ENCODE data around the gene PPFIA4.

The PPFIA4 gene

DNA sequence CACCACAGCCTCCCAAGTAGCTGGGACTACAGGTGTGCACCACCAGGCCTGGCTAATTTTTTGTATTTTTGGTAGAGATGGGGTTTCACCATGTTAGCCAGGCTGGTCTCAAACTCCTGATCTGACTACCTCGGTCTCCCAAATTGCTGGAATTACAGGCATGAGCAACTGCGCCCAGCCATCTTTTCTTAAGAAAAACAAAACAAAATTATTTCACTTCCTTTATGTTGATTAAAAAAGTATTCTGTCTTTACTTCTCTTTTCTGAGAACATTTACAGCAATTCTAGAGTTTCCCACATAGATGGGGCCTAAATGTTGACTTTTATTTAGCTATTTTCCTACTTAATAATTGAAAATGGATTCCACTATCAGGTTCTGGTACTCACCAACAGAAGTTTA is 36.4 kb upstream of the PPFIA4 start:
- no peak overlapping the region for H2BK120ac ChIP-seq (ENCODE audit: insufficient read depth, low read length, poor library complexity)
- H2AK5ac ChIP-seq (ENCODE audit: low read length), result no peak overlapping the region
- H2BK5ac ChIP-seq (ENCODE audit: low read depth, low read length, poor library complexity), result no peak overlapping the region
- H3K27ac ChIP-seq (ENCODE audit: low read depth, low read length), result no peak overlapping the region
- H3K9ac ChIP-seq (ENCODE audit: low read length), result no peak overlapping the region
- H3K18ac ChIP-seq (ENCODE audit: low read length), result no peak overlapping the region
- H2BK12ac ChIP-seq (ENCODE audit: low read length), result no peak overlapping the region
- H3K4ac ChIP-seq (ENCODE audit: low read depth, low read length), result no peak overlapping the region
- no peaks in the 10 kb centered on the region for H3K79me1 ChIP-seq (ENCODE audit: low read length)
- H3K14ac ChIP-seq (ENCODE audit: low read length), result no peak overlapping the region
- no peaks in the 10 kb centered on the region for H3K27me3 ChIP-seq (ENCODE audit: insufficient read depth, low read length)
- no peaks in the 10 kb centered on the region for H3K4me1 ChIP-seq (ENCODE audit: control insufficient read depth in 1 of 2, insufficient read depth in 2 of 2, low read length in 2 of 2)
- H3K4me3 ChIP-seq (ENCODE audit: low read depth, low read length), result no peak overlapping the region
- no peak overlapping the region for H4K8ac ChIP-seq (ENCODE audit: low read depth, low read length)
- H4K91ac ChIP-seq (ENCODE audit: low read depth, low read length), result no peak overlapping the region
- no peak for DNase-seq
- no peaks in the 10 kb centered on the region for H3K9me3 ChIP-seq (ENCODE audit: insufficient read depth, low read depth, low read length)
- H3K4me2 ChIP-seq (ENCODE audit: low read length), result no peak overlapping the region
- no CpG with 5 or more reads among the region's 2 CpGs for WGBS (ENCODE audit: extremely low coverage, insufficient coverage, insufficient read length)
- H2AFZ ChIP-seq (ENCODE audit: insufficient read depth, low read length, poor library complexity), result no peak overlapping the region
- no peaks in the 10 kb centered on the region for H3K36me3 ChIP-seq (ENCODE audit: control insufficient read depth in 1 of 2, insufficient read depth in 2 of 2, low read length in 2 of 2)
- no peaks in the 10 kb centered on the region for H3K79me2 ChIP-seq (ENCODE audit: control insufficient read depth, insufficient read depth, low read length, poor library complexity)
- H4K12ac ChIP-seq (ENCODE audit: low read depth, low read length), result no peak overlapping the region
- no peak overlapping the region for H3K23ac ChIP-seq (ENCODE audit: low read length)

DNA sequence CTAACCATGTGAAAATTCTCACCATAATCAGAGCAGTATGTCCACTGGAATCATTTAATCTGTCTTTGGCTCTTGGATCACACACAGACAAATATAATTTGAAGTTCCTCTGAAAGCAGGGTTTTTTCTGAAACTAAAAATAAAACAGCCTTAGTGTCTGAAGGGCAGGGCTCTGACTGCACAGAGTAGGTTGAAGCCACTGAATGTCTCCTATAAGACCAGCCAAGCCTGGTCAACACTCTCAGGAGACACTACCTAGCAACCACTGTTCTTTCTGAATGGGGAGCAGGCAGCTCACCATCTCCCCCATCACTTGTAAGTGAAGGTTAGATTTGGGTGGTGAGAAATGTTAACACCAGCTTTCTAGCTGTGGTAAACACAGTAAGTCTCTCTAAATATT is 35.2 kb upstream of the PPFIA4 start:
- Histone ChIP-seq H3K4me3 (ENCODE audit: low read depth, low read length) (no peak overlapping the region), H4K91ac (ENCODE audit: low read depth, low read length) (no peak overlapping the region), H3K18ac (ENCODE audit: low read length) (no peak overlapping the region), H3K9ac (ENCODE audit: low read length) (no peak overlapping the region), H2BK120ac (ENCODE audit: insufficient read depth, low read length, poor library complexity) (no peak overlapping the region), H2BK12ac (ENCODE audit: low read length) (no peak overlapping the region), H3K27ac (ENCODE audit: low read depth, low read length) (no peak overlapping the region), H3K36me3 (ENCODE audit: control insufficient read depth in 1 of 2, insufficient read depth in 2 of 2, low read length in 2 of 2) (no peaks in the 10 kb centered on the region), H2AK5ac (ENCODE audit: low read length) (no peak overlapping the region), H4K8ac (ENCODE audit: low read depth, low read length) (no peak overlapping the region), H3K9me3 (ENCODE audit: insufficient read depth, low read depth, low read length) (no peaks in the 10 kb centered on the region), H4K12ac (ENCODE audit: low read depth, low read length) (no peak overlapping the region), H3K23ac (ENCODE audit: low read length) (no peak overlapping the region), H3K4ac (ENCODE audit: low read depth, low read length) (no peak overlapping the region), H3K27me3 (ENCODE audit: insufficient read depth, low read length) (no peaks in the 10 kb centered on the region), H3K79me1 (ENCODE audit: low read length) (no peaks in the 10 kb centered on the region), H3K14ac (ENCODE audit: low read length) (no peak overlapping the region), H3K4me1 (ENCODE audit: control insufficient read depth in 1 of 2, insufficient read depth in 2 of 2, low read length in 2 of 2) (no peaks in the 10 kb centered on the region), H2AFZ (ENCODE audit: insufficient read depth, low read length, poor library complexity) (no peak overlapping the region), H2BK5ac (ENCODE audit: low read depth, low read length, poor library complexity) (no peak overlapping the region), H3K4me2 (ENCODE audit: low read length) (no peak overlapping the region), H3K79me2 (ENCODE audit: control insufficient read depth, insufficient read depth, low read length, poor library complexity) (no peaks in the 10 kb centered on the region)
- no peak for DNase-seq

DNA sequence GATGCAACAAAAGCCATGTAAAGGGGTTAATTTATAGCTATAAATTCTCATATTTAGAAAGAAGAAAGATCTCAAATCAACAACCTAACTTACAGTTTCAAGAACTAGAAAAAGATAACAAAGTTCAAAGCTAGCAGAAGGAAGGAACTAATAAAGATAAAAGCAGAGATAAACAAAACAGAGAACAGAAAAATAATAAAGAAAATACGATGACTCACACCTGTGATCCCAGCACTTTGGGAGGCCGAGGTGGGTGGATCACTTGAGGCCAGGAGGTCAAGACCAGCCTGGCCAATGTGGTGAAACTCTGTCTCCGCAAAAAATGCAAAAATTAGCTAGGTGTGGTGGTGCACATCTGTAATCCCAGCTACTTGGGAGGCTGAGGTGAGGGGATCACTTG is 31.5 kb upstream of the PPFIA4 start:
- H3K4me3 ChIP-seq (ENCODE audit: low read depth, low read length), result no peak overlapping the region

DNA sequence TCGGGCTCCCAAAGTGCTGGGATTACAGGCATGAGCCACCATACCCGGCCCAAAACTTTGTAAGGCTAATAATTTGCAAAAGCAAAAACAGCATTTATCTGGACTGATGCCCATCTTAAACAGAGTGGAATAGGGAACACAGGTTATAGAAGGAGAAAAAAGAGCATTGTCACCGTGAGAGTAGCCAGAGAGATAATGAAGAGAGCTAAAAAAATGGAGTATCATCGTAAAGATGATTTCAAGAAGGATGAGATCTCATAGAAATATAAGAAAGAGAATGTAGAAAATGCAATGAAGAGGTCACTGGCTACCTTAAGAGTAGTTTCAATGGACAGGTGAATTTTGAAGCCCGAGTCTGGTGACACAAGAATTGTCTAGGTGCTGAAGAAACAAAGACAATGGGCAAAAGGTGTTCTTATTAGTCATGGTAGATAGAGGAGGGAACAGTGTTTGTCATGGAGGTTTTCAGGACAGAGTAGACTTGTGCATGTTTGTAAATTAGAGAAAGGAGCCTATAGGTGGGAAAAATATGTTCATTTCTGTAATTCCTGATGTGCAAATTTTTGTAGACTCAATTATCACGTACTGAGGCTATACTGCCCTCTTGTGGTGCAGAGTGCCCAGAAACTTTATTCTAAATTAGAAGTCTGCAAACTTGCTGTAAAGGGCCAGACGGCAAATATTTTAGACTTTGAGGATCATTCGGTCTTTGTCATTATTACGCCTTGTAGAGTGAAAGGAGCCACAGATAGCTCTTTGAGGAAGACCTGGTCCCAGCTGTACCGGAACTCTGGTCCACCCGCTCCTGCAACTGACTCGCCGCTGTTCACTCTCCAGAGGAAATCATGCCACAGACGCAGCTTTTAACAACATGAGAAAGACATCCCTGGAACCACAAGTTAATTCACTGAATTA is 27.2 kb upstream of the PPFIA4 start:
- Histone ChIP-seq H3K14ac (ENCODE audit: low read length) (no peak overlapping the region), H3K23ac (ENCODE audit: low read length) (no peak overlapping the region), H2BK120ac (ENCODE audit: insufficient read depth, low read length, poor library complexity) (no peak overlapping the region), H3K36me3 (ENCODE audit: control insufficient read depth in 1 of 2, insufficient read depth in 2 of 2, low read length in 2 of 2) (no peaks in the 10 kb centered on the region), H3K79me1 (ENCODE audit: low read length) (no peaks in the 10 kb centered on the region), H3K4me1 (ENCODE audit: control insufficient read depth in 1 of 2, insufficient read depth in 2 of 2, low read length in 2 of 2) (no peaks in the 10 kb centered on the region), H2BK5ac (ENCODE audit: low read depth, low read length, poor library complexity) (no peak overlapping the region), H3K9me3 (ENCODE audit: insufficient read depth, low read depth, low read length) (no peaks in the 10 kb centered on the region), H3K27me3 (ENCODE audit: insufficient read depth, low read length) (no peaks in the 10 kb centered on the region), H4K8ac (ENCODE audit: low read depth, low read length) (no peak overlapping the region), H3K4me3 (ENCODE audit: low read depth, low read length) (no peak overlapping the region), H3K27ac (ENCODE audit: low read depth, low read length) (no peak overlapping the region), H4K91ac (ENCODE audit: low read depth, low read length) (no peak overlapping the region), H2BK12ac (ENCODE audit: low read length) (no peak overlapping the region), H4K12ac (ENCODE audit: low read depth, low read length) (no peak overlapping the region), H2AFZ (ENCODE audit: insufficient read depth, low read length, poor library complexity) (no peak overlapping the region), H3K79me2 (ENCODE audit: control insufficient read depth, insufficient read depth, low read length, poor library complexity) (no peaks in the 10 kb centered on the region), H3K9ac (ENCODE audit: low read length) (no peak overlapping the region), H3K4ac (ENCODE audit: low read depth, low read length) (no peak overlapping the region), H2AK5ac (ENCODE audit: low read length) (no peak overlapping the region), H3K4me2 (ENCODE audit: low read length) (no peak overlapping the region), H3K18ac (ENCODE audit: low read length) (no peak overlapping the region)
- DNase-seq, result peak; percentile 39 to 91
- no CpG with 5 or more reads among the region's 14 CpGs for WGBS (ENCODE audit: extremely low coverage, insufficient coverage, insufficient read length)

More for the DNA sequence above, 31.5 kb upstream of the PPFIA4 start:
- no peaks in the 10 kb centered on the region for H3K4me1 ChIP-seq (ENCODE audit: control insufficient read depth in 1 of 2, insufficient read depth in 2 of 2, low read length in 2 of 2)
- H3K27me3 ChIP-seq (ENCODE audit: insufficient read depth, low read length), result no peaks in the 10 kb centered on the region
- H3K4me2 ChIP-seq (ENCODE audit: low read length), result no peak overlapping the region
- H3K18ac ChIP-seq (ENCODE audit: low read length), result no peak overlapping the region
- WGBS (ENCODE audit: extremely low coverage, insufficient coverage, insufficient read length), result no CpG with 5 or more reads among the region's 3 CpGs
- H2BK5ac ChIP-seq (ENCODE audit: low read depth, low read length, poor library complexity), result no peak overlapping the region
- no peak overlapping the region for H4K12ac ChIP-seq (ENCODE audit: low read depth, low read length)
- H3K23ac ChIP-seq (ENCODE audit: low read length), result no peak overlapping the region
- no peak overlapping the region for H4K91ac ChIP-seq (ENCODE audit: low read depth, low read length)
- H3K79me2 ChIP-seq (ENCODE audit: control insufficient read depth, insufficient read depth, low read length, poor library complexity), result no peaks in the 10 kb centered on the region
- no peak overlapping the region for H2AFZ ChIP-seq (ENCODE audit: insufficient read depth, low read length, poor library complexity)
- DNase-seq, result no peak
- no peak overlapping the region for H2AK5ac ChIP-seq (ENCODE audit: low read length)
- H3K9ac ChIP-seq (ENCODE audit: low read length), result no peak overlapping the region
- no peak overlapping the region for H2BK120ac ChIP-seq (ENCODE audit: insufficient read depth, low read length, poor library complexity)
- H3K79me1 ChIP-seq (ENCODE audit: low read length), result no peaks in the 10 kb centered on the region
- H3K27ac ChIP-seq (ENCODE audit: low read depth, low read length), result no peak overlapping the region
- H3K9me3 ChIP-seq (ENCODE audit: insufficient read depth, low read depth, low read length), result no peaks in the 10 kb centered on the region
- no peaks in the 10 kb centered on the region for H3K36me3 ChIP-seq (ENCODE audit: control insufficient read depth in 1 of 2, insufficient read depth in 2 of 2, low read length in 2 of 2)
- H3K14ac ChIP-seq (ENCODE audit: low read length), result no peak overlapping the region
- H3K4ac ChIP-seq (ENCODE audit: low read depth, low read length), result no peak overlapping the region
- no peak overlapping the region for H4K8ac ChIP-seq (ENCODE audit: low read depth, low read length)
- H2BK12ac ChIP-seq (ENCODE audit: low read length), result no peak overlapping the region

Measured in trophoblast cell (in vitro differentiated cells and primary cell).